HEK293T (cell line): Measurements from ENCODE around the gene AGBL5.

Experiments
- BHLHE40 ChIP-seq: fragments of 450-650 bp; IDR thresholded peaks from 2 replicates; pipeline ENCODE4 v1.6.1; 2016; ENCODE audit warnings: mild to moderate bottlenecking, moderate library complexity, borderline replicate concordance
- CTBP1 ChIP-seq: fragments of 450-650 bp; IDR thresholded peaks from 2 replicates; pipeline ENCODE4 v1.6.1; 2016; ENCODE audit warnings: borderline replicate concordance
- ELF4 ChIP-seq: fragments of 450-650 bp; IDR thresholded peaks from 2 replicates; pipeline ENCODE4 v1.6.1; 2017; ENCODE audit warnings: antibody characterized with exemption
- FOXA1 ChIP-seq: fragments of 450-650 bp; IDR thresholded peaks from 2 replicates; pipeline ENCODE4 v1.6.1; 2016; ENCODE audit warnings: mild to moderate bottlenecking
- FOXK2 ChIP-seq: fragments of 450-650 bp; IDR thresholded peaks from 2 replicates; pipeline ENCODE4 v1.6.1; 2016; ENCODE audit warnings: mild to moderate bottlenecking
- FOXM1 ChIP-seq: fragments of 450-650 bp; IDR thresholded peaks from 2 replicates; pipeline ENCODE4 v1.6.1; 2017; ENCODE audit warnings: mild to moderate bottlenecking, borderline replicate concordance
- HDGF ChIP-seq: fragments of 450-650 bp; IDR thresholded peaks from 2 replicates; pipeline ENCODE4 v1.6.1; 2017; ENCODE audit warnings: antibody characterized with exemption, borderline replicate concordance
- LEF1 ChIP-seq: fragments of 450-650 bp; IDR thresholded peaks from 2 replicates; pipeline ENCODE4 v1.6.1; 2017; ENCODE audit warnings: mild to moderate bottlenecking, borderline replicate concordance
- PKNOX1 ChIP-seq: fragments of 450-650 bp; IDR thresholded peaks from 2 replicates; pipeline ENCODE4 v1.6.1; 2016
- SP1 ChIP-seq: fragments of 450-650 bp; IDR thresholded peaks from 2 replicates; pipeline ENCODE4 v1.6.1; 2017
- SUZ12 ChIP-seq: fragments of 450-650 bp; IDR thresholded peaks from 2 replicates; pipeline ENCODE4 v1.6.1; 2016; ENCODE audit warnings: mild to moderate bottlenecking
- ZNF384 ChIP-seq: fragments of 450-650 bp; IDR thresholded peaks from 2 replicates; pipeline ENCODE4 v1.6.1; 2016

- TF ChIP-seq ZNF384 (no peak), ELF4 (no peak), BHLHE40 (no peak), SP1 (no peak), FOXM1 (no peak), HDGF (no peak), CTBP1 (no peak), SUZ12 (no peak), FOXA1 (no peak), FOXK2 (no peak), LEF1 (no peak), PKNOX1 (no peak)
Measured at GRCh38 chr2:27097341-27097740, 45.9 kb downstream of the AGBL5 start.
